ENCODE data around the gene PSMB4.

Gene PSMB4

GRCh38 chr1:151443846-151444782, 44.7 kb downstream of the PSMB4 start:
- ChIA-PET POLR2A (ENCODE audit: low non-redundant PET) (interaction anchor here (0.8 kb wide), 1 partner anchor 104 kb away, joined by 3 read pairs; no protein-coding TSS in a partner anchor), CTCF (interaction anchor here (0.6 to 1.0 kb wide), 10 partner anchors 22 to 291 kb away, joined by 3 to 5 read pairs (median 3); no protein-coding TSS in a partner anchor)
- peak; percentile 92 for DNase-seq (ENCODE audit: low spot score)
- TF ChIP-seq CTCF (conservative IDR thresholded peaks at IDR 0.05; ENCODE audit: low read depth), result peak; percentile 85
- H3K27ac ChIP-seq, result peak overlapping the region; percentile 65

- ChIA-PET POLR2A (ENCODE audit: low non-redundant PET) (no interaction called here), CTCF (interaction anchor here (0.6 to 1.0 kb wide), 6 partner anchors 45 to 290 kb away, joined by 3 to 4 read pairs (median 3); no protein-coding TSS in a partner anchor)
- peak overlapping the region; percentile 65 for H3K27ac ChIP-seq
- DNase-seq (ENCODE audit: low spot score), result no peak
- no peak for TF ChIP-seq CTCF (conservative IDR thresholded peaks at IDR 0.05; ENCODE audit: low read depth)
Observed at GRCh38 chr1:151444783-151445177, 45.4 kb downstream of the PSMB4 start.

GRCh38 chr1:151447696-151448095, 48.3 kb downstream of the PSMB4 start:
- H3K27ac ChIP-seq, result no peak overlapping the region
- ChIA-PET POLR2A (ENCODE audit: low non-redundant PET) (no interaction called here), CTCF (no interaction called here)

More at GRCh38 chr1:151447696-151448095, 48.3 kb downstream of the PSMB4 start:
- no peak for DNase-seq (ENCODE audit: low spot score)
- no peak for TF ChIP-seq CTCF (conservative IDR thresholded peaks at IDR 0.05; ENCODE audit: low read depth)
